SK-N-SH (cell line): ENCODE results near the gene RFPL3. TPM values are rescaled to one million over a fixed set of nuclear protein-coding genes. Genes with fewer than 3 reads are reported as not detected.

Experiments used
- CTCF ChIA-PET: fragments of 300-600, 350-600 bp; formaldehyde crosslinking; extraction: SDS; loops from one replicate; lab custom pipeline; 2021; lab: Yijun Ruan, JAX
- POLR2A ChIA-PET: fragments of 350-600 bp; sonication (Branson Sonifier 250); formaldehyde crosslinking; extraction: SDS; loops from one replicate; lab custom pipeline; 2020; ENCODE audit warnings: antibody characterized with exemption, inconsistent platforms; lab: Yijun Ruan, JAX
- DNase-seq: peaks from one replicate; pipeline ENCODE4 v3.0.0; 2012
- H2AFZ ChIP-seq: fragments of 200-600 bp; sonication (generic); 2 replicates; pipeline ENCODE4 v1.8.1; 2016; ENCODE audit warnings: antibody characterized with exemption, mild to moderate bottlenecking, low read depth
- H3F3A ChIP-seq: fragments of 200-600 bp; sonication (generic); replicated peaks from 2 replicates; pipeline ENCODE3; 2016; ENCODE audit warnings: antibody characterized with exemption, mild to moderate bottlenecking; ENCODE audit not compliant: insufficient read depth
- H3K27ac ChIP-seq, 2 experiments: fragments of 200-500 bp in 1 of 2; fragments of 200-600 bp in 1 of 2; sonication (Bioruptor generic) in 1 of 2; sonication (generic), shearing (Covaris generic) in 1 of 2; 2 replicates each; pipeline versions ENCODE4 v1.5.1 to v1.6.1; 2014 to 2016; ENCODE audit warnings: low read depth in 2 of 2, inconsistent platforms in 1 of 2, low read length in 1 of 2, mild to moderate bottlenecking in 1 of 2, mixed read lengths in 1 of 2
- H3K27me3 ChIP-seq: fragments of 200-600 bp; sonication (generic), shearing (Covaris generic); 2 replicates; pipeline ENCODE4 v1.6.1; 2016; ENCODE audit warnings: mixed run types; ENCODE audit not compliant: insufficient read depth
- H3K36me3 ChIP-seq, 2 experiments: fragments of 200-500 bp in 1 of 2; fragments of 200-600 bp in 1 of 2; sonication (Bioruptor generic) in 1 of 2; sonication (generic) in 1 of 2; replicated peaks in 1 of 2; 2 replicates each; pipeline versions ENCODE3 to v1.5.1; 2014 to 2016; ENCODE audit warnings: low read length in 1 of 2, mild to moderate bottlenecking in 1 of 2; ENCODE audit not compliant: insufficient read depth in 2 of 2, control insufficient read depth in 1 of 2
- H3K4me1 ChIP-seq, 2 experiments: fragments of 200-500 bp in 1 of 2; fragments of 200-600 bp in 1 of 2; sonication (Bioruptor generic) in 1 of 2; sonication (generic), shearing (Covaris generic) in 1 of 2; 2 replicates each; pipeline versions ENCODE4 v1.5.1 to v1.6.1; 2014 to 2016; ENCODE audit warnings: low read depth in 1 of 2, low read length in 1 of 2, mixed run types in 1 of 2; ENCODE audit not compliant: insufficient read depth in 2 of 2, control insufficient read depth in 1 of 2
- H3K4me2 ChIP-seq: fragments of 200-600 bp; sonication (generic), shearing (Covaris generic); 2 replicates; pipeline ENCODE4 v1.6.1; 2017; ENCODE audit warnings: mixed run types
- H3K4me3 ChIP-seq, 2 experiments: fragments of 200-500 bp in 1 of 2; fragments of 200-600 bp in 1 of 2; sonication (Bioruptor generic) in 1 of 2; sonication (generic), shearing (Covaris generic) in 1 of 2; 2 replicates each; pipeline versions ENCODE4 v1.5.1 to v1.8.1; 2014 to 2016; ENCODE audit warnings: low read depth in 2 of 2, inconsistent platforms in 1 of 2, low read length in 1 of 2, mild to moderate bottlenecking in 1 of 2, mixed read lengths in 1 of 2, moderate library complexity in 1 of 2
- H3K79me2 ChIP-seq: fragments of 200-600 bp; sonication (generic); 2 replicates; pipeline ENCODE4 v1.8.1; 2017; ENCODE audit warnings: mild to moderate bottlenecking; ENCODE audit not compliant: insufficient read depth
- H3K9ac ChIP-seq: fragments of 200-600 bp; sonication (generic); 2 replicates; pipeline ENCODE4 v1.6.1; 2017; ENCODE audit warnings: mixed run types
- H3K9me2 ChIP-seq: fragments of 200-600 bp; sonication (generic); 2 replicates; pipeline ENCODE4 v1.6.1; 2017; ENCODE audit warnings: mixed run types
- H3K9me3 ChIP-seq: fragments of 200-600 bp; sonication (generic); 2 replicates; pipeline ENCODE4 v1.6.1; 2017; ENCODE audit warnings: mixed run types, mild to moderate bottlenecking, moderate library complexity
- H4K20me1 ChIP-seq: fragments of 200-600 bp; sonication (generic); 2 replicates; pipeline ENCODE4 v1.6.1; 2017; ENCODE audit warnings: mild to moderate bottlenecking, mixed run types; ENCODE audit not compliant: insufficient read depth
- EP300 ChIP-seq, 2 experiments: IDR thresholded peaks; 2 replicates each; pipeline versions ENCODE4 v1.4.0 to v1.6.1; 2012; ENCODE audit warnings: borderline replicate concordance in 1 of 2, low read depth in 1 of 2, low read length in 1 of 2
- FOSL2 ChIP-seq: IDR thresholded peaks from 2 replicates; pipeline ENCODE4 v1.4.0; 2012; ENCODE audit warnings: low read depth, mild to moderate bottlenecking, moderate library complexity, borderline replicate concordance
- FOXJ3 ChIP-seq: sonication (generic); formaldehyde crosslinking; IDR thresholded peaks from 2 replicates; pipeline ENCODE4 v1.5.1; 2020; ENCODE audit warnings: mild to moderate bottlenecking, missing genetic modification reagents
- GABPA ChIP-seq: IDR thresholded peaks from 2 replicates; pipeline ENCODE4 v1.4.0; 2012; ENCODE audit warnings: low read depth, mild to moderate bottlenecking
- JUND ChIP-seq: IDR thresholded peaks from 2 replicates; pipeline ENCODE4 v1.4.0; 2012
- MXI1 ChIP-seq: IDR thresholded peaks from 2 replicates; pipeline ENCODE4 v1.6.1; 2012; ENCODE audit warnings: mild to moderate bottlenecking, low read depth, low read length, improper control_type of control experiment
- NFIC ChIP-seq: IDR thresholded peaks from 2 replicates; pipeline ENCODE4 v1.4.0; 2012; ENCODE audit warnings: borderline replicate concordance
- RFX5 ChIP-seq: IDR thresholded peaks from 2 replicates; pipeline ENCODE4 v1.6.1; 2012; ENCODE audit warnings: mild to moderate bottlenecking, improper control_type of control experiment, low read length
- TCF12 ChIP-seq: IDR thresholded peaks from 2 replicates; pipeline ENCODE4 v1.4.0; 2012
- TEAD4 ChIP-seq: IDR thresholded peaks from 2 replicates; pipeline ENCODE4 v1.4.0; 2012; ENCODE audit warnings: mild to moderate bottlenecking, borderline replicate concordance; ENCODE audit not compliant: insufficient read depth
- YY1 ChIP-seq: IDR thresholded peaks from 2 replicates; pipeline ENCODE4 v1.4.0; 2012; ENCODE audit warnings: low read depth, mild to moderate bottlenecking
- WGBS: methylation state at CpG from one replicate; pipeline ENCODE4 v1.1.6; 2017; ENCODE audit warnings: low lambda C conversion rate; 5-methylcytosine and 5-hydroxymethylcytosine counted together
- polyA plus RNA-seq, 3 experiments: library from polyadenylated mRNA; depleted of rRNA; stranded (reverse); fragments of >200 nt; gene quantifications; 2 replicates each; pipeline ENCODE4 v1.2.3, GENCODE V29; 2012
- TF ChIP-seq, protein P1 (sequence below): IDR thresholded peaks from 2 replicates; pipeline ENCODE4 v1.4.0; 2012; ENCODE audit warnings: low read depth, borderline replicate concordance
- TF ChIP-seq, protein P2 (sequence below): IDR thresholded peaks from 2 replicates; pipeline ENCODE4 v1.6.1; 2012; ENCODE audit warnings: mild to moderate bottlenecking, low read depth, low read length, moderate library complexity
- TF ChIP-seq, protein P3 (sequence below): IDR thresholded peaks from 2 replicates; pipeline ENCODE4 v1.4.0; 2012; ENCODE audit warnings: low read depth

RFPL3 gene
- polyA plus RNA-seq, 1 of the 3 experiments (the other 2 are of a cell fraction): not detected

GRCh38 chr22:32396255-32396654 is 38.6 kb downstream of the RFPL3 start:
- Histone ChIP-seq H3K4me3 (no peak overlapping the region), H3K9me3 (no peaks in the 10 kb centered on the region), H3K27ac (no peak overlapping the region), H2AFZ (no peak overlapping the region), H3K27me3 (no peaks in the 10 kb centered on the region), H3K9ac (no peak overlapping the region), H4K20me1 (no peaks in the 10 kb centered on the region), H3K9me2 (no peaks in the 10 kb centered on the region), H3K4me1 (no peaks in the 10 kb centered on the region), H3F3A (peaks cover under 1% of the 10 kb centered on the region), H3K36me3 (peaks cover 79 to 90% of the 10 kb centered on the region in 2 experiments), H3K79me2 (no peaks in the 10 kb centered on the region), H3K4me2 (no peak overlapping the region)
- whole genome bisulfite sequencing: 94% methylated on average over 1 of the region's 1 CpG
- CTCF ChIA-PET: interaction anchor here (0.7 kb wide), 1 partner anchor 16 kb away, joined by 3 read pairs; no protein-coding TSS in a partner anchor
- no peak for DNase-seq
- no peak for TF ChIP-seq FOXJ3
- no peak for TF ChIP-seq RFX5
- TF ChIP-seq JUND: no peak
- TF ChIP-seq, protein P1, sequence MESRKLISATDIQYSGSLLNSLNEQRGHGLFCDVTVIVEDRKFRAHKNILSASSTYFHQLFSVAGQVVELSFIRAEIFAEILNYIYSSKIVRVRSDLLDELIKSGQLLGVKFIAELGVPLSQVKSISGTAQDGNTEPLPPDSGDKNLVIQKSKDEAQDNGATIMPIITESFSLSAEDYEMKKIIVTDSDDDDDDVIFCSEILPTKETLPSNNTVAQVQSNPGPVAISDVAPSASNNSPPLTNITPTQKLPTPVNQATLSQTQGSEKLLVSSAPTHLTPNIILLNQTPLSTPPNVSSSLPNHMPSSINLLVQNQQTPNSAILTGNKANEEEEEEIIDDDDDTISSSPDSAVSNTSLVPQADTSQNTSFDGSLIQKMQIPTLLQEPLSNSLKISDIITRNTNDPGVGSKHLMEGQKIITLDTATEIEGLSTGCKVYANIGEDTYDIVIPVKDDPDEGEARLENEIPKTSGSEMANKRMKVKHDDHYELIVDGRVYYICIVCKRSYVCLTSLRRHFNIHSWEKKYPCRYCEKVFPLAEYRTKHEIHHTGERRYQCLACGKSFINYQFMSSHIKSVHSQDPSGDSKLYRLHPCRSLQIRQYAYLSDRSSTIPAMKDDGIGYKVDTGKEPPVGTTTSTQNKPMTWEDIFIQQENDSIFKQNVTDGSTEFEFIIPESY: no peak
- no peak for TF ChIP-seq TCF12
- no peak for TF ChIP-seq YY1
- TF ChIP-seq MXI1: no peak
- TF ChIP-seq, protein P2, sequence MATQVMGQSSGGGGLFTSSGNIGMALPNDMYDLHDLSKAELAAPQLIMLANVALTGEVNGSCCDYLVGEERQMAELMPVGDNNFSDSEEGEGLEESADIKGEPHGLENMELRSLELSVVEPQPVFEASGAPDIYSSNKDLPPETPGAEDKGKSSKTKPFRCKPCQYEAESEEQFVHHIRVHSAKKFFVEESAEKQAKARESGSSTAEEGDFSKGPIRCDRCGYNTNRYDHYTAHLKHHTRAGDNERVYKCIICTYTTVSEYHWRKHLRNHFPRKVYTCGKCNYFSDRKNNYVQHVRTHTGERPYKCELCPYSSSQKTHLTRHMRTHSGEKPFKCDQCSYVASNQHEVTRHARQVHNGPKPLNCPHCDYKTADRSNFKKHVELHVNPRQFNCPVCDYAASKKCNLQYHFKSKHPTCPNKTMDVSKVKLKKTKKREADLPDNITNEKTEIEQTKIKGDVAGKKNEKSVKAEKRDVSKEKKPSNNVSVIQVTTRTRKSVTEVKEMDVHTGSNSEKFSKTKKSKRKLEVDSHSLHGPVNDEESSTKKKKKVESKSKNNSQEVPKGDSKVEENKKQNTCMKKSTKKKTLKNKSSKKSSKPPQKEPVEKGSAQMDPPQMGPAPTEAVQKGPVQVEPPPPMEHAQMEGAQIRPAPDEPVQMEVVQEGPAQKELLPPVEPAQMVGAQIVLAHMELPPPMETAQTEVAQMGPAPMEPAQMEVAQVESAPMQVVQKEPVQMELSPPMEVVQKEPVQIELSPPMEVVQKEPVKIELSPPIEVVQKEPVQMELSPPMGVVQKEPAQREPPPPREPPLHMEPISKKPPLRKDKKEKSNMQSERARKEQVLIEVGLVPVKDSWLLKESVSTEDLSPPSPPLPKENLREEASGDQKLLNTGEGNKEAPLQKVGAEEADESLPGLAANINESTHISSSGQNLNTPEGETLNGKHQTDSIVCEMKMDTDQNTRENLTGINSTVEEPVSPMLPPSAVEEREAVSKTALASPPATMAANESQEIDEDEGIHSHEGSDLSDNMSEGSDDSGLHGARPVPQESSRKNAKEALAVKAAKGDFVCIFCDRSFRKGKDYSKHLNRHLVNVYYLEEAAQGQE: no peak
- no peak for TF ChIP-seq NFIC
- TF ChIP-seq GABPA: no peak
- TF ChIP-seq EP300 (IDR thresholded peaks at IDR 0.05; ENCODE audit: borderline replicate concordance in 1 of 2, low read depth in 1 of 2, low read length in 1 of 2): no peak
- TF ChIP-seq FOSL2: no peak
- TF ChIP-seq, protein P3, sequence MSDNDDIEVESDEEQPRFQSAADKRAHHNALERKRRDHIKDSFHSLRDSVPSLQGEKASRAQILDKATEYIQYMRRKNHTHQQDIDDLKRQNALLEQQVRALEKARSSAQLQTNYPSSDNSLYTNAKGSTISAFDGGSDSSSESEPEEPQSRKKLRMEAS: no peak
- no peak for TF ChIP-seq TEAD4
- POLR2A ChIA-PET: no interaction called here
